ENCODE results near the gene RHBDD1.

- no peak for TF ChIP-seq ZBTB33 (IDR thresholded peaks at IDR 0.05)
- TF ChIP-seq CTCF (IDR thresholded peaks at IDR 0.05; ENCODE audit: low read depth, low read length, missing input control), result no peak
- TF ChIP-seq MAX (IDR thresholded peaks at IDR 0.05), result no peak
- TF ChIP-seq FOXA2 (IDR thresholded peaks at IDR 0.05), result no peak
- TF ChIP-seq ATF3 (IDR thresholded peaks at IDR 0.05), result no peak
- TF ChIP-seq SP1 (IDR thresholded peaks at IDR 0.05), result no peak
- no peak for TF ChIP-seq YY1 (IDR thresholded peaks at IDR 0.05)
Measured at GRCh38 chr2:226915846-226916360, 80.0 kb downstream of the RHBDD1 start.

Data from liver (tissue), 3 donors.